GOT3 (cell line): Measurements from ENCODE around the gene OMA1.
"Not testable (repeated sequence)": the region's sequence is repeated elsewhere in the genome, so short reads cannot be mapped to it uniquely, and the experiment has no call there.

Experiments
- DNase-seq: peaks from one replicate; lab custom pipeline; 2025; ENCODE audit warnings: mixed read lengths; lab: John Stamatoyannopoulos, UW

The OMA1 gene

GRCh38 chr1:58546520-58547308, at the start of gene OMA1:
OMA1 (minus strand) TSS chr1:58546726; CDS start chr1:58539294, 7,432 bp downstream.
- peak; percentile 92 for DNase-seq

GRCh38 chr1:58594546-58594945, 48.0 kb upstream of the OMA1 start:
- DNase-seq, result no peak

- DNase-seq, result peak; percentile 7
Observed at GRCh38 chr1:58592522-58593134, 46.1 kb upstream of the OMA1 start.

GRCh38 chr1:58591806-58592205, 45.3 kb upstream of the OMA1 start:
- DNase-seq, result no peak

- no peak for DNase-seq
Observed at GRCh38 chr1:58590019-58590418, 43.5 kb upstream of the OMA1 start.

GRCh38 chr1:58588396-58588795, 41.9 kb upstream of the OMA1 start:
- DNase-seq, result no peak

- DNase-seq, result no peak
Observed at GRCh38 chr1:58587667-58588066, 41.1 kb upstream of the OMA1 start.

- no peak for DNase-seq
Observed at GRCh38 chr1:58586271-58586670, 39.7 kb upstream of the OMA1 start.

GRCh38 chr1:58585581-58586151, 39.1 kb upstream of the OMA1 start:
- DNase-seq, result no peak

- DNase-seq, result no peak
Observed at GRCh38 chr1:58585166-58585565, 38.6 kb upstream of the OMA1 start.

- no peak for DNase-seq
Observed at GRCh38 chr1:58584082-58584895, 37.8 kb upstream of the OMA1 start.

- DNase-seq, result no peak
Observed at GRCh38 chr1:58583496-58583895, 37.0 kb upstream of the OMA1 start.

- DNase-seq, result not testable (repeated sequence)
Observed at GRCh38 chr1:58582143-58582542, 35.6 kb upstream of the OMA1 start.

- DNase-seq, result no peak
Observed at GRCh38 chr1:58581641-58582040, 35.1 kb upstream of the OMA1 start.

GRCh38 chr1:58580186-58580585, 33.7 kb upstream of the OMA1 start:
- DNase-seq, result no peak

GRCh38 chr1:58577654-58578030, 31.1 kb upstream of the OMA1 start:
- DNase-seq, result no peak

GRCh38 chr1:58576727-58577653, 30.5 kb upstream of the OMA1 start, which contains the start of gene TACSTD2:
TACSTD2 (minus strand) TSS chr1:58577252; CDS start chr1:58577156, 96 bp downstream.
- no peak for DNase-seq

GRCh38 chr1:58576325-58576726, 29.8 kb upstream of the OMA1 start:
- DNase-seq, result no peak

GRCh38 chr1:58575551-58576324, 29.2 kb upstream of the OMA1 start:
- no peak for DNase-seq

GRCh38 chr1:58574816-58575215, 28.3 kb upstream of the OMA1 start:
- no peak for DNase-seq
